ENCODE measurements around the gene ZMYND10.
A peak's percentile ranks its signal among the peaks of the same experiment; 100 is the strongest.

ZMYND10 gene

DNA sequence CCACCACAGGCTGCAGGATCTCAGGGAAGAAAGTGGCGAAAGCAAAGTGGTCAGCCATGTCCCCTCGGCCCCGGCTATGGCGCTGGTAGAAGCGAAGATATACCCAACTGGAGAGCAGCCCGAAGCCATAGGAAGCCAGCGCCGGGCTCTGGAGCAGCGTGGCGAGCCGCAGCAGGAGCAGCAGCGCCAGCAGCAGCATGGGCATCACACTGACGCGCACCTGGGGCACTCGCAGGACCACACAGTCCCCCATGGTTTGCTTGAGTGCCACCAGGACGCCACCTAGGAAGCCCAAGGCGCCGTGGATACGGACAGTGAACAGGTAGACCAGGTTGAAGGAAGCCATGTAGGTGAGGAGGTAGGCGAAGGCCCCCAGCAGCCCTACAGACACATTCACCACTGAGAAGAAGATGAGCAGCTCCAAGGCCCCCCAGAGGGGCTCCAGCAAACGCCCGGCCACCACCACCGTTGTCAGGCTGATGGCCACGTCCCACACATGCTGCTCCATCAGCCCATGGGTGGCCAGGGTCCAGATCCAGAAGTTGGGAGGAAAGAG, 12.9 kb upstream of the ZMYND10 start:
- H3K27me3 Mint-ChIP-seq: no peaks in the 10 kb centered on the region

DNA sequence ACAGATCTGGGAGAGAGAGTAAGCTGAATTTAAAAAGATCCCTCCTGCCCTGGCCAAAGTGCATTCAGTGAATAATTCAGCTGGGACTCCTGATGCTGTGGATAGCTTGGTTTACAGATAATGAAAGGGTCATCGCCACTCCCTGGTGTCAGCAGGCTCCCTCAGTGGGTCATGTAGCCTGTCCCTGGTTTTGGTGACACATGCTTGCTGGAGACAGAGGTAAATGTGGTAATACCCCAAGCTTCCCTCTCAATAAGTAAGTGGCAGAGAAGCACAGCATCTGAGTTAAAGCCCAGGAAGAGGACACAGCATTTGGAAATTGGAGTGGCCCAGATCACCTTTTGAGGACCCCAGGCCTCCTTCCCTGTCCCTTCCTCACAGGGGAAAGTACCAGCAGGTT, 11.9 kb upstream of the ZMYND10 start:
- Mint-ChIP-seq H3K4me1 (ENCODE audit: low read depth) (peaks cover 40% of the 10 kb centered on the region), H3K27me3 (no peaks in the 10 kb centered on the region), H3K9me3 (no peaks in the 10 kb centered on the region), H3K36me3 (ENCODE audit: low read depth) (peaks cover 24% of the 10 kb centered on the region), H3K4me3 (peak overlapping the region; percentile 97), H3K27ac (peak overlapping the region; percentile 91)

More for the DNA sequence above, 12.9 kb upstream of the ZMYND10 start:
- no peaks in the 10 kb centered on the region for H3K9me3 Mint-ChIP-seq
- H3K4me3 Mint-ChIP-seq: peak overlapping the region; percentile 97
- H3K4me1 Mint-ChIP-seq (ENCODE audit: low read depth): peaks cover 36% of the 10 kb centered on the region
- peak overlapping the region; percentile 91 for H3K27ac Mint-ChIP-seq
- peaks cover 24% of the 10 kb centered on the region for H3K36me3 Mint-ChIP-seq (ENCODE audit: low read depth)

GRCh38 chr3:50356553-50356952, 11.0 kb upstream of the ZMYND10 start:
- no peaks in the 10 kb centered on the region for H3K27me3 Mint-ChIP-seq
- peaks cover 46% of the 10 kb centered on the region for H3K4me1 Mint-ChIP-seq (ENCODE audit: low read depth)
- no peaks in the 10 kb centered on the region for H3K9me3 Mint-ChIP-seq
- peaks cover 24% of the 10 kb centered on the region for H3K36me3 Mint-ChIP-seq (ENCODE audit: low read depth)
- H3K27ac Mint-ChIP-seq: no peak overlapping the region
- H3K4me3 Mint-ChIP-seq: peak overlapping the region; percentile 97

DNA sequence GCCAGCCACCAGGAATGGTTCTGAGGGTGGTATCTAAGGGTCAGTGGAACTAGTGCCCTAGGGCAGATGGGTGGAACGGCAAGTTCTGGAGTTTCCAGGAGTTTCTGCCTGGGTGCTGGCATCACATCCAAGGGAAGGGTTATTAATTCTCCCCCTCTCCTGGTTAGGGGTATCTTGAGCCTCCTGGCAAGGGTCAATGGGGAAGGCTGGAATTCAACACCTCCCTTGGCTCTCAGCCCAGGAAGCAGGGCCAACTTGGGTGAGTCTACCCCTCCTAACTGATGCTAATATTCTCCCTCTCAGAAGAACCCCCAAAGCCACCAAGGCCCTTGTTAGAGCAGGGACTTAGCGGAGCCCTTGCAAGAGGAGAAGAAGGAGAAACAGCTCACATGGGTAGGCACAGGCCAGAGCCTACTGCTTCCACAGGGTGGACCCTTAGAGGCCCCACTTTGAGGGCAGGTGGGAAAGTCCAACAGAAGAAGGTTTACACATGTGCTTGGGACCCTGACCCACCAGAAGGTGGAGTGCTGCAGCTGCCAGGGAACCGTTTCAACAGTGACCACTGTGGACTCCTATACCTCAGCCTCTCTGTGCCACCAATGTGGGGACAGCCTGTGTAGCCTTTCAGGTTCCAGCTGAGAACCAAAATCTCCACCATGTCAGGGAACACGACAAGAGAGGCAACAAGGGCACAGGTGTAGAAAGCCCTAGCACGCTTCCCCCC, 10.5 kb upstream of the ZMYND10 start:
- peaks cover 24% of the 10 kb centered on the region for H3K36me3 Mint-ChIP-seq (ENCODE audit: low read depth)
- no peaks in the 10 kb centered on the region for H3K27me3 Mint-ChIP-seq
- H3K9me3 Mint-ChIP-seq: no peaks in the 10 kb centered on the region
- peak overlapping the region; percentile 97 for H3K4me3 Mint-ChIP-seq
- H3K27ac Mint-ChIP-seq: peak overlapping the region; percentile 68
- H3K4me1 Mint-ChIP-seq (ENCODE audit: low read depth): peaks cover 52% of the 10 kb centered on the region

DNA sequence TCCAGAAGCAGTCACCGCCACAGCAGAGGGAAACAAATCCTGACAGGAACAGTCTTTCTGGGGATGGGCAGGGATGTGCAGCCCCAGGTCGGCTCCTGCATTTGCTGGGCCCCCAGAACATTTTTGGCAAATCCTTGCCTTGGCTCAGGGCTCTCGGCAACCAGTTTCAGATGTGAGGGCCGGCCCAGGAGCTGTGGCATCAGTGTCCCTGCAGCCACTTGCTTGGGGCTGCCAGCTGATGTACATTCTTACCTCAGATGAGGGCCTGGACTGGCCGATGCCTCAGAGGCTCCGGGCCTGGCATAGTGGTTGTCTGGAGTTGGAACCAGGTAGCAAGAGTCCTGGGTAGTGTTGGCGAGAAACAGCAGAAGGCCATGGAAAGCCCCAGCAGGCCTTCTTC, 9.3 kb upstream of the ZMYND10 start:
- Mint-ChIP-seq H3K27me3 (no peaks in the 10 kb centered on the region), H3K4me1 (ENCODE audit: low read depth) (peaks cover 55% of the 10 kb centered on the region), H3K4me3 (no peak overlapping the region), H3K36me3 (ENCODE audit: low read depth) (peaks cover 29% of the 10 kb centered on the region), H3K27ac (no peak overlapping the region), H3K9me3 (no peaks in the 10 kb centered on the region)

DNA sequence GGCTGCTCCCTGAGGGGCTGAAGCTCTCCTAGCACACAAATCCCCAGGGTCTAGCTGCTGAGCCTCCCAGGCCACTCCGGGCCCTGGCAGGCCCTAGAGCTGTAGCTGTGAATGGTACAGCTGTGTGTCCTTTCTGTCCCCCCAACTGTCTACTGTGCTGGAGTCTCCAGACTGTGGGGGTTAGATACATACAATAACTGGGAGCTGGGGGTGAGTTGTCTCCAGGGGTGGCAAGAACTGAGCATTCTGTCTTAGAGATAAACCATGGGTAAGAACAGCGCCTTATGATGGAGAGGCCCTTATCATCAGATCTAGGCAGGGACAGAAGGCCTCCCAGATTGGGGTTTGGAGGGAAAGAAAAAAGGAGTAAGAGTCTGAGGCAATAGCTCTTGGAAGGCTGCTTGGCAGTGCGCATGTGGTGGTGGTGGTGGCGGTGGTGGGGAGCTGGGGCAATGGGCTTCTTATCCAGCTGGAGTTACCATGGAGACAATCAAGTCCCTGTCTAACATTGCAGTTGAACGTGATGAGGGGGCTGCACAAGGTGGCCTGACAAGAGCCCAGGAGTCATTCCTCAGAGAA, 8.7 kb upstream of the ZMYND10 start:
- Mint-ChIP-seq H3K4me3 (no peak overlapping the region), H3K27ac (no peak overlapping the region), H3K9me3 (no peaks in the 10 kb centered on the region), H3K36me3 (ENCODE audit: low read depth) (peaks cover 30% of the 10 kb centered on the region), H3K4me1 (ENCODE audit: low read depth) (peaks cover 55% of the 10 kb centered on the region), H3K27me3 (no peaks in the 10 kb centered on the region)

GRCh38 chr3:50353245-50354004, 7.9 kb upstream of the ZMYND10 start:
- Mint-ChIP-seq H3K4me1 (ENCODE audit: low read depth) (peaks cover 59% of the 10 kb centered on the region), H3K9me3 (no peaks in the 10 kb centered on the region), H3K27ac (no peak overlapping the region), H3K4me3 (no peak overlapping the region), H3K36me3 (ENCODE audit: low read depth) (peaks cover 32% of the 10 kb centered on the region), H3K27me3 (no peaks in the 10 kb centered on the region)

DNA sequence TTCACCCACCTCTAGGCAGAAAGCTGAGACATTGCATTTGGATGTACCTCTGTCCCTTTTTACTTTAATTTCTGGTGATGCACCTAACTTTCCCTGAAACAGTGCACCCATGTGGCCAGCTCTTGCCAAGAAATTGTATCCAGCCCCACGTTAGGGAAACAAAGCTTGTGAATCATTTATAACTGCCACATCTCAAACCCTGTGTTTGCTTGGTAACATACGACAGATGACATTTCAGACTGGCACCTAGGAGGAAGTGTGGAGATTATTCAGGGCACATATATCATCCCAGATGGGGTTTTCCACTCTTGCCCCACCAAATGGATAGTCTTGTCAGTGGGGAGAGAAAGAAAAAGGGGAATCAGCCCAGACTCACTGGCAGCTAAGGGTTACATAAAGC, 7.2 kb upstream of the ZMYND10 start:
- H3K9me3 Mint-ChIP-seq: no peaks in the 10 kb centered on the region
- peaks cover 26% of the 10 kb centered on the region for H3K36me3 Mint-ChIP-seq (ENCODE audit: low read depth)
- H3K4me3 Mint-ChIP-seq: no peak overlapping the region
- H3K27me3 Mint-ChIP-seq: no peaks in the 10 kb centered on the region
- no peak overlapping the region for H3K27ac Mint-ChIP-seq
- peaks cover 59% of the 10 kb centered on the region for H3K4me1 Mint-ChIP-seq (ENCODE audit: low read depth)

GRCh38 chr3:50351323-50351697, 5.8 kb upstream of the ZMYND10 start:
- H3K27ac Mint-ChIP-seq: peak overlapping the region; percentile 98
- no peaks in the 10 kb centered on the region for H3K27me3 Mint-ChIP-seq
- peaks cover 23% of the 10 kb centered on the region for H3K36me3 Mint-ChIP-seq (ENCODE audit: low read depth)
- peak overlapping the region; percentile 97 for H3K4me3 Mint-ChIP-seq
- peaks cover 58% of the 10 kb centered on the region for H3K4me1 Mint-ChIP-seq (ENCODE audit: low read depth)
- H3K9me3 Mint-ChIP-seq: no peaks in the 10 kb centered on the region

GRCh38 chr3:50350527-50351322, 5.2 kb upstream of the ZMYND10 start, which contains the start of the genes CYB561D2 and NPRL2:
Gene CYB561D2, plus strand, starts transcription at chr3:50350862. Its CDS starts 572 bp downstream, at chr3:50351434.
Gene NPRL2, minus strand, starts transcription at chr3:50350775. Its CDS starts 123 bp downstream, at chr3:50350652.
- H3K27me3 Mint-ChIP-seq: no peaks in the 10 kb centered on the region
- H3K4me1 Mint-ChIP-seq (ENCODE audit: low read depth): peaks cover 63% of the 10 kb centered on the region
- H3K27ac Mint-ChIP-seq: peak within 1 kb of the TSS; percentile 98
- H3K4me3 Mint-ChIP-seq: peak within 1 kb of the TSS; percentile 97
- no peaks in the 10 kb centered on the region for H3K9me3 Mint-ChIP-seq
- H3K36me3 Mint-ChIP-seq (ENCODE audit: low read depth): peaks cover 23% of the 10 kb centered on the region

- peaks cover 67% of the 10 kb centered on the region for H3K4me1 Mint-ChIP-seq (ENCODE audit: low read depth)
- H3K9me3 Mint-ChIP-seq: no peaks in the 10 kb centered on the region
- peak overlapping the region; percentile 98 for H3K27ac Mint-ChIP-seq
- no peaks in the 10 kb centered on the region for H3K27me3 Mint-ChIP-seq
- H3K36me3 Mint-ChIP-seq (ENCODE audit: low read depth): peaks cover 23% of the 10 kb centered on the region
- peak overlapping the region; percentile 97 for H3K4me3 Mint-ChIP-seq
Observed at GRCh38 chr3:50350213-50350526, 4.6 kb upstream of the ZMYND10 start.

DNA sequence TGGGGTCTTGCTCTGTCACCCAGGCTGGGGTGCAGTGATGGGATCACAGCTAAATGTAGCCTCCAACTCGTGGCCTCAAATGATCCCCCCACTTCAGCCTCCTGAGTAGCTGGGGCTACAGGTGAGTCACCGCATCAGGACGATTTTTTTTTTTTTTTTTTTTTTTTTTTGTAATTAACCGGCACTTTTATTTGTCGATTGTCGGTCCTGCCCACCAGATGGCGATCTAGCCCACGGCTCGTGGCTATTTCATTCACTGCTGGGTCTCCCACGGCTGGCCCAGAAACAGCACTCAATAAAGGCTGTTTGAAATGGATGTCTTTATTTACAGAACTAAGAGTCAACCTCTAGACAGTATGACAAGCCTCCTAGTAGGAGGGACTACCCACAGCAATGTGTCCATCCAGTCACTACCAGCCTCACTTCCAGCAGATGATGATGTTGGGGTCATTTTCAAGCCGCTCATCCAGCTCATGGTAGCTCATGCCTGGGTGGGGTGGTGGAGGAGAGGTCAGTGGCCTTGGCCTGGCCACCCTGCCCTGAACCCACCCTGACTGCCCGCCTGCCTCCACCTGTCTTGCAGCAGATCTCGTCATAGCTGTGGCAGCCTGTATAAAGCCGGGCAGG, 1.8 kb upstream of the ZMYND10 start:
- Mint-ChIP-seq H3K27ac (no peak overlapping the region), H3K27me3 (no peaks in the 10 kb centered on the region), H3K4me3 (no peak overlapping the region), H3K9me3 (no peaks in the 10 kb centered on the region), H3K36me3 (ENCODE audit: low read depth) (peaks cover 17% of the 10 kb centered on the region), H3K4me1 (ENCODE audit: low read depth) (peaks cover 67% of the 10 kb centered on the region)

DNA sequence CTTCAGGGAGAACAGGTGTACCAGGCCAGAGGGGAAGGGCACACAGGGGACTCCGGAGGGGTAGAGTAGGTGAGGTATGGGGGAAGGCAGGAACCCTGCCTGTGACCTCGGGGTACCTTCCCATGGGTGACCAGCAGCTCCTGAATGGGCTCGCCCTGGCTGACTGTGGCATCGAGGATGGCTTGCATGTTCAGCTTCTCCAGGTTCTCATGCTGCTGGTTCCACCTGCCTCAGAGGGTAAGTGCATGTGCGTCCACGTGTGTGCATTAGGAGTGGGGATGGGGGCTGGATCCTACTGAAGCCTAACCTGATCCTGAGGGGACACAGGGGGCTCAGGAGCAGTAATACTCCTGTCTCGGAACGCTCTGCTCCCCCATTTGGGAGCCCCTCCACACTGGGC, 524 bp downstream of the ZMYND10 start:
- H3K27me3 Mint-ChIP-seq: no peaks in the 10 kb centered on the region
- H3K4me1 Mint-ChIP-seq (ENCODE audit: low read depth): peaks cover 65% of the 10 kb centered on the region
- H3K9me3 Mint-ChIP-seq: no peaks in the 10 kb centered on the region
- peak overlapping the region; percentile 23 for H3K4me3 Mint-ChIP-seq
- peaks cover 14% of the 10 kb centered on the region for H3K36me3 Mint-ChIP-seq (ENCODE audit: low read depth)
- H3K27ac Mint-ChIP-seq: no peak overlapping the region
